ENCODE data around the gene SF3B6.

DNA sequence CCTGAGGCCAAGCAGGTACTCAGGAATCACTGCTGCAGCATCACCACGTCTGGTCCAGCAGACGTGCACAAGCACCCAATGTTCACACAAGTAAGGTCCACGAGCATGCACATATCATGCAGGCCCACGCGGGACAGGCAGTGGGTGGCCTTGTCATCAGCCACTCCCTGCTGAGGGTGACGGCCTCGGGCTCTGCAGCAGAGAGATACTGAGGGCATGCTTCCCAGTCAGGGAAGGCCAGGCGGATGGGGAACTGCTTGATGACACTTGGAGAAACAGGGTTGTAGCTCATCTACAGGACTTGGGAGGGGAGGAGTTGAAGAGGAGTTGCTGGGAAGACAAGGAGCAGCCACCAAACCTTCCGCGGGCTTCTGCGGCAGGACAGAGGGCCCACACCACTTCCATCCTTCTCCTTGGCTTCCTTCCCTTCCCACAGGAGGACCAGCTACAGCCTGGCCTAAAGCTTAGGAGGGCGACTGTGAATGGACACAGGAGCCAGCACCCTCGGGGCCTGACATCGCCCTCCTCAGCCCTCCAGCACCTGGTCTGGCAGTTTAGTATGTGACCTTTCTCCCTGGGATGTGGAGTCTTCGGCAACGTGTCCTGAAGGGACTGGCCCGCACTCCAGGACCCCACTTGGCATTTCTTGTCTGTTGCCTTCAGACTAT lies 51.0 kb downstream of the SF3B6 start:
- TF ChIP-seq POLR2A (IDR thresholded peaks at IDR 0.05) (no peak), CTCF (IDR thresholded peaks at IDR 0.05) (no peak)
